SU-DHL-6 (cell line): ENCODE results near the gene HHAT.

ENCODE experiments used
- H2AFZ ChIP-seq: fragments of 200-600 bp; sonication (generic); 2 replicates; pipeline ENCODE4 v1.6.1; 2014; ENCODE audit warnings: low read depth, mild to moderate bottlenecking, moderate library complexity, mixed read lengths, antibody characterized with exemption, low read length; ENCODE audit not compliant: severe bottlenecking
- H3F3A ChIP-seq: fragments of 200-600 bp; shearing (Covaris generic); 2 replicates; pipeline ENCODE4 v1.6.0; 2016; ENCODE audit warnings: antibody characterized with exemption, mild to moderate bottlenecking; ENCODE audit not compliant: insufficient read depth
- H3K27ac ChIP-seq: fragments of 200-600 bp; sonication (generic); 2 replicates; pipeline ENCODE4 v1.5.1; 2016; ENCODE audit warnings: low read depth, mild to moderate bottlenecking, low read length, moderate library complexity, mixed read lengths
- H3K27me3 ChIP-seq: fragments of 200-600 bp; sonication (generic), shearing (Covaris generic); 2 replicates; pipeline ENCODE4 v1.6.0; 2014; ENCODE audit warnings: mild to moderate bottlenecking, low read length
- H3K36me3 ChIP-seq: fragments of 200-600 bp; sonication (generic); 2 replicates; pipeline ENCODE4 v1.6.1; 2014; ENCODE audit warnings: mild to moderate bottlenecking, low read length, mixed read lengths
- H3K4me2 ChIP-seq: fragments of 300-600, 200-600 bp; shearing (Covaris generic), sonication (generic); 2 replicates; pipeline ENCODE4 v1.6.0; 2014; ENCODE audit warnings: low read length, low read depth, mild to moderate bottlenecking; ENCODE audit not compliant: poor library complexity, severe bottlenecking
- H3K4me3 ChIP-seq: fragments of 200-600 bp; sonication (generic); 2 replicates; pipeline ENCODE4 v1.5.1; 2014; ENCODE audit warnings: antibody characterized with exemption, low read length, mild to moderate bottlenecking, mixed read lengths; ENCODE audit not compliant: insufficient read depth, poor library complexity, severe bottlenecking
- H3K79me2 ChIP-seq: fragments of 200-600 bp; sonication (generic); 2 replicates; pipeline ENCODE4 v1.6.1; 2014; ENCODE audit warnings: mild to moderate bottlenecking, low read length, moderate library complexity; ENCODE audit not compliant: insufficient read depth
- H3K9ac ChIP-seq: fragments of 200-600 bp; sonication (generic); 2 replicates; pipeline ENCODE4 v1.7.0; 2014; ENCODE audit warnings: mild to moderate bottlenecking, low read length
- H3K9me2 ChIP-seq: fragments of 200-600 bp; sonication (generic); replicated peaks from 2 replicates; pipeline ENCODE4 v1.6.1; 2014; ENCODE audit warnings: low read length; ENCODE audit not compliant: insufficient read depth
- H3K9me3 ChIP-seq: fragments of 200-600 bp; sonication (generic); 2 replicates; pipeline ENCODE4 v1.6.1; 2014; ENCODE audit warnings: low read length, mixed read lengths; ENCODE audit not compliant: insufficient read depth
- H4K20me1 ChIP-seq: fragments of 200-600 bp; sonication (generic); 2 replicates; pipeline ENCODE4 v1.6.1; 2014; ENCODE audit warnings: low read depth, mild to moderate bottlenecking, antibody characterized with exemption, low read length, moderate library complexity, mixed read lengths
- EZH2phosphoT487 ChIP-seq: fragments of 200-600 bp; sonication (generic), shearing (Covaris generic); conservative IDR thresholded peaks from 2 replicates; pipeline ENCODE4 v1.6.1; 2018; ENCODE audit warnings: mild to moderate bottlenecking, antibody characterized with exemption, low read length, moderate library complexity, mixed read lengths
- TF ChIP-seq, protein P1 (sequence below): fragments of 200-600 bp; sonication (generic); IDR thresholded peaks from one replicate; pipeline ENCODE4 v1.5.1; 2017; ENCODE audit warnings: antibody characterized with exemption, mild to moderate bottlenecking, low read length, moderate library complexity; ENCODE audit not compliant: insufficient read depth, poor library complexity, severe bottlenecking

Gene HHAT

DNA sequence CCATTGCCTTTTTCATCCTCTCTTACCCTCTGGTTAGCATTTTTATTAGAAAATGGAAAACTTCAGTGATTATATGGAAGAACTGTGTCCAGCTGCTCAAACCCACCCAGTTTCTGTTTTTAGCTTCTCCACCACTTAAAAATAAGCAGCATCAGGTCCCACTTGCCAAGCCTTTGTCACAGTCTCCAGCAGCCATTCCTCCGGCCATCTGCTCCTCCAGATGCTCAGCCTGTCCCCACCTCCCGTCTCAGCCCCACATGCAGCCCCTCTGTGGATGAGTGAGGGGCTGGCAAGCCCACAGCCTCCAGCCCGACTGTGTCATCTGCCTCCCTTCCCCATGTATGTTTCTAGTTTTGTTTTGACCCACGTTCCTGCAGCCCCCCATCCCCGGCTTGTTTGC lies 289.7 kb downstream of the HHAT start:
- Histone ChIP-seq H3K4me2 (no peak overlapping the region), H3K27ac (no peak overlapping the region), H3K27me3 (no peaks in the 10 kb centered on the region), H3K36me3 (no peaks in the 10 kb centered on the region), H3K9me2 (no peaks in the 10 kb centered on the region), H2AFZ (no peak overlapping the region), H3F3A (no peaks in the 10 kb centered on the region), H4K20me1 (no peaks in the 10 kb centered on the region), H3K79me2 (no peaks in the 10 kb centered on the region), H3K9me3 (no peaks in the 10 kb centered on the region), H3K9ac (no peak overlapping the region), H3K4me3 (no peak overlapping the region)
- TF ChIP-seq EZH2phosphoT487, result no peak
- TF ChIP-seq, protein P1, sequence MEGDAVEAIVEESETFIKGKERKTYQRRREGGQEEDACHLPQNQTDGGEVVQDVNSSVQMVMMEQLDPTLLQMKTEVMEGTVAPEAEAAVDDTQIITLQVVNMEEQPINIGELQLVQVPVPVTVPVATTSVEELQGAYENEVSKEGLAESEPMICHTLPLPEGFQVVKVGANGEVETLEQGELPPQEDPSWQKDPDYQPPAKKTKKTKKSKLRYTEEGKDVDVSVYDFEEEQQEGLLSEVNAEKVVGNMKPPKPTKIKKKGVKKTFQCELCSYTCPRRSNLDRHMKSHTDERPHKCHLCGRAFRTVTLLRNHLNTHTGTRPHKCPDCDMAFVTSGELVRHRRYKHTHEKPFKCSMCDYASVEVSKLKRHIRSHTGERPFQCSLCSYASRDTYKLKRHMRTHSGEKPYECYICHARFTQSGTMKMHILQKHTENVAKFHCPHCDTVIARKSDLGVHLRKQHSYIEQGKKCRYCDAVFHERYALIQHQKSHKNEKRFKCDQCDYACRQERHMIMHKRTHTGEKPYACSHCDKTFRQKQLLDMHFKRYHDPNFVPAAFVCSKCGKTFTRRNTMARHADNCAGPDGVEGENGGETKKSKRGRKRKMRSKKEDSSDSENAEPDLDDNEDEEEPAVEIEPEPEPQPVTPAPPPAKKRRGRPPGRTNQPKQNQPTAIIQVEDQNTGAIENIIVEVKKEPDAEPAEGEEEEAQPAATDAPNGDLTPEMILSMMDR, result no peak

DNA sequence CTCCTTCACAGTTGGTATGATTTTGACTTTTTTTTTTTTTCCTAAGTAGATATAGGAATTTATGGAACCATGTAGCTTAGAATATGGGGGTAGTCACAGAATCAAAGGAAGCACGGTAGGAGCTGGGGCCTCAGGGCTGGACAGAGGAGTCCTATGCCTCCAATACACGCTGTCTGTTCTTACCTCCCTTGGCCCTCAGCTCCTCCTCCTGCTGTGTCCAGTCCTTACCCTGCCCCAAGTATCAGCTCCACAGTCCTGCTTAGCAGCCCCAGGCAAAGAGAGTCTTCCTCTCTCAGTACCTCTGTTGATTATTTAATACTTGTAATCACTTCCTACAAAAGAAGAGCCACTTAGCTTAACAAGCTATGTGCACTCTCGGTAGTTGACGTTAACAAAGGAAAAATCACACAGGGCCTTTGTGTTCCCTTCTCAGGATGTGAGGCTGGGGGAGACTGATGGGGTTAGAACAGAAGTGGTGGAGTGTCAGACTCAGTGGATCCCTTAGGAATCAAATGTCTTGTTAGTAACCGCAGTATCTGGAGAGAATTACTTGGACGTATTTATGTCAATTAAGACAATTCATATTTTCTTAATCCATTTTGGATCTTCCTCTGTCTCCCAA lies 292.3 kb downstream of the HHAT start:
- no peaks in the 10 kb centered on the region for H3K36me3 ChIP-seq
- TF ChIP-seq EZH2phosphoT487, result no peak
- TF ChIP-seq, protein P1, result no peak
- H3F3A ChIP-seq, result no peaks in the 10 kb centered on the region
- H3K9me2 ChIP-seq, result no peaks in the 10 kb centered on the region
- H4K20me1 ChIP-seq, result no peaks in the 10 kb centered on the region
- H3K9me3 ChIP-seq, result no peaks in the 10 kb centered on the region
- no peaks in the 10 kb centered on the region for H3K27me3 ChIP-seq
- no peak overlapping the region for H2AFZ ChIP-seq
- H3K4me2 ChIP-seq, result no peak overlapping the region
- no peak overlapping the region for H3K4me3 ChIP-seq
- no peaks in the 10 kb centered on the region for H3K79me2 ChIP-seq
- H3K27ac ChIP-seq, result no peak overlapping the region
- no peak overlapping the region for H3K9ac ChIP-seq

DNA sequence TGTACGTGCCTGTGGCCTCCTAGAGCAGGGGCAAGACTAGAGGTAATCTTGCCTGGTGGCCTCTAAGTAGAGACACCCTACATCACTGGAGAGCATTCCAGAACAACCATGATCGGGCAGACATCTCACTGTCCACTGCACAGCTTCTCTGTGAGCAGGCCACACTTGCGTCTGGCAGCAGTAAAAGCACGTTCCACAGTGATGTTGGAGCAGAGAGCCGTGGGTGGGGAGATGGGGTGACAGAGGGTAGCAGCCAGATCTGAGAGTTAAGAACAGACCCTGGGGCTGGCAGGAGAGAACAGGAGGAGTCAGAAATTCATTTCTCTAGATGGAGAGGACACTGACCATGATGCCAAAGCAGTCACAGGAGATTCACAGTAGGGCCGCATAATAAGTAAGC lies 293.0 kb downstream of the HHAT start:
- Histone ChIP-seq H3K27ac (no peak overlapping the region), H3F3A (no peaks in the 10 kb centered on the region)

More for the DNA sequence above, 293.0 kb downstream of the HHAT start:
- H4K20me1 ChIP-seq, result no peaks in the 10 kb centered on the region
- H3K36me3 ChIP-seq, result no peaks in the 10 kb centered on the region
- no peak overlapping the region for H3K4me3 ChIP-seq
- H3K9me3 ChIP-seq, result no peaks in the 10 kb centered on the region
- H3K9ac ChIP-seq, result no peak overlapping the region
- H3K4me2 ChIP-seq, result no peak overlapping the region
- no peaks in the 10 kb centered on the region for H3K27me3 ChIP-seq
- H2AFZ ChIP-seq, result no peak overlapping the region
- H3K79me2 ChIP-seq, result no peaks in the 10 kb centered on the region
- TF ChIP-seq, protein P1, result no peak
- no peak for TF ChIP-seq EZH2phosphoT487
- H3K9me2 ChIP-seq, result no peaks in the 10 kb centered on the region
